Tongue (tissue), 3 donors: Measurements from ENCODE around the gene RFTN2. TPM values are rescaled to one million over a fixed set of nuclear protein-coding genes. Genes with fewer than 3 reads are reported as not detected.

Experiments used
- DNase-seq: peaks from one replicate; pipeline ENCODE4 v3.0.0-alpha.2; 2015
- small RNA-seq: library from RNA; depleted of rRNA; stranded (forward); fragments of <200 nt; gene quantifications from one replicate; pipeline ENCODE3, GENCODE V24; 2014; ENCODE audit warnings: low replicate concordance
- total RNA-seq: library from RNA; depleted of rRNA; stranded (reverse); fragments of >200 nt; gene quantifications from one replicate; pipeline ENCODE4 v1.2.3, GENCODE V29; 2014

The RFTN2 gene
- total RNA-seq, 1 donor from 2014 or later, result 20.4 TPM

DNA sequence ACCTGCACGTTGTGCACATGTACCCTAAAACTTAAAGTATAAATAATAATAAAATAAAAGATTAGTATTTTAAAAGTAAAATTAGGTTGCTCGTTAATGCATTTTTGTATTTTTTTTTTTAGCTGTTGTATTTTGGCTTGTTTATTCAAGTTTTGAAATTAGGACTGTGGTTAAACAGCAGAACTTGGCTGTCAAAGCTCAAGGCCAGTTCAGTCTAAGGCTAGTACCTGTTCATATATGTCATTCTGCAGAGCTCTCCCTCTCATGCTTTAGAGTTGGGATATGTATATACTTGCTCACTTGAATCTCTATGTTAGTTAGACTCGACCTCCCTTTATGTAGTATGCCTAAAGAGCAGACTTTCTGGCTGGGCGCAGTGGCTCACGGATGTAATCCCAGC, 126.8 kb downstream of the RFTN2 start:
- DNase-seq, result no peak

DNA sequence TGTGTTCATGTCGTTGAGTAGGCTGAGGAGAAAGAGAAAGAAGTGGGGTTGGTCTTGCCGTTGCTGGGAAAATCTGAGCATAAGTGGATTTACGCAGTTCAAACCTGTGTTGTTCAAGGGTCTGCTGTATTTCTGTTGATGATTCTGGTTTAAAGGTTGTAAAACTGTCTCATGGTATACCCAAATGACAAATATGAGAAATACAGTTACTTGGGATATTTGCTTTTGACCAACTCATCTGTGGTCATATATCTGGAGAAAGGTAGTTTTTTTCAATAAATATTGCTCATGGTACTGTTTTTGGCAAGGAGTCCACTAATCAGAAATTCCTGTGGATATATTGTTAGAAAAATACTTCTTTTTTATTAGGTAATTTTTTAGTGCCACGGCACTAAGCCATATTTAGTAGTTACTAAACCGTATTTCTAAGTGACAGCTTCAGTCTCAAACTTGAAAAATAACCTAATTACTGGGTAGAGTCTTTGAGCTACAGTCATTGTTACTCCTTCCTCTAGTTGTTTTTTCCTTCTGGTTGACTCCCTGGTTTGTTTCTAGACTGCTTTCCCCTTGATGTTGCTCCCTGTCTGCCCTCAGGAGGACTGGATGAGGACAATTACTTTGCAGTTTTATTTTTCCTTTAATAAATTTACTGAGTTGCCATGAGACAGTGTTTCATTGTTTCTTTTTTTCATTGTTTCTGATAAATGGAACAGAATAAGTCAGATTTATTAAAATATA, 128.1 kb downstream of the RFTN2 start:
- DNase-seq, result no peak

GRCh38 chr2:197543206-197543605, 132.2 kb downstream of the RFTN2 start:
- no peak for DNase-seq

- DNase-seq, result no peak
Measured at GRCh38 chr2:197539734-197540133, 135.7 kb downstream of the RFTN2 start.

DNA sequence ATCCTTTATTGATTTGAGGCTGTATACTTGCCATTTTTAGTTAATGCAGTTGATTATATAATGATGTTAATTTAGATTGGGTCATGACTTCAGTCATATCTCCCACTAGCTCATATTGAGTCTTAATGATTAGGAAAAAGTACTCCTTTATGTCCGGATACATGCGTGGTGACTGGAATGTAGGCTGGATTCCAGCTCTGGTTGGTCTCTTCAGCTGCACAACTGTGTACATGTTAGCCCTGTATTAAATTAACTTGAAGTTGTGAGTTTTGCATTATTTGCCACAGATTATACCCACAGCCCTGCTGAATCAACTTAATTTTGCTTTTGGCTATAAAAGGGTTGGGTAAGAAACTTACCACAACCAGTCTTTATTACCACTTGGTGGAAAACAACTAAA, 137.0 kb downstream of the RFTN2 start:
- DNase-seq, result no peak

Small RNA genes lying within 50 kb of the gene (small RNA-seq; reads per million reads assigned to genes)
- gene AC020550.1, result not detected

Other genes with a start within 250 kb of the RFTN2 start
- 314 TPM for gene SF3B1, start 240.6 kb downstream of the RFTN2 start, total RNA-seq
- gene COQ10B, start 222.0 kb downstream of the RFTN2 start, total RNA-seq, result 20.7 TPM
- gene HSPD1, start 175.7 kb downstream of the RFTN2 start, total RNA-seq, result 322 TPM
- 121 TPM for gene HSPE1, start 175.2 kb downstream of the RFTN2 start, total RNA-seq
- 53.4 TPM for gene MOB4, start 159.5 kb downstream of the RFTN2 start, total RNA-seq
- gene MARS2, start 29.8 kb upstream of the RFTN2 start, total RNA-seq, result 6.9 TPM
- gene BOLL, start 109.7 kb upstream of the RFTN2 start, total RNA-seq, result 2.8 TPM
- 31.2 TPM for gene PLCL1, start 129.0 kb upstream of the RFTN2 start, total RNA-seq